Measurements from ENCODE around the gene SUCLG1.

DNA sequence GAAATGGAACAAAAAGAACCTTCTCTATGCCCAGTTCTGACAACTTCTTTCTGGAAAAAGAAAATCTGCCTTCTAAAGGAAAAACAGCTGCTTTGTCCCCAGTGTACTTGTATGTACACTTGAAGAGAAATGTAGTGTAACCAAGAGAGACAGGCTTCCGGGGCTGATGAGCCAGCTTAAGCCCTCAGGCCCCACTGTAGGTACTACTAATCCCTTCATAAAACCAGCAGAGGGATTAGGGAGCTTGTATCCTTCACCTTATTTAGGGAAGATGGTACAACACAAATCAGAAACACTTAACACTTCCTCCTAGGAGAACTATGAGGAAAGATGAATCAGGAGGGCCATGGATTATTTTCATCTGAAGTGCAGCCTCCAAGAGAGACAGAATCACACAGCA, 18.8 kb upstream of the SUCLG1 start:
- TF ChIP-seq CTCF (IDR thresholded peaks at IDR 0.05; ENCODE audit: insufficient read depth, low read depth, low read length) (no peak), EZH2 (IDR thresholded peaks at IDR 0.05; ENCODE audit: insufficient read depth, low read length) (no peak)

Measured in astrocyte (in vitro differentiated cells and primary cell).